PC-9 (cell line): ENCODE measurements around the gene CIAO2B. TPM values are rescaled to one million over a fixed set of nuclear protein-coding genes. Genes with fewer than 3 reads are reported as not detected.

Experiments used
- BruUV-seq: library from RNA; stranded (reverse); fragments of 400-500 nt; replicated peaks from 2 replicates; lab custom pipeline; 2021; lab: Mats Ljungman, UMichigan
- CTCF ChIA-PET: fragments of 300-600 bp; sonication (Branson Sonifier 250); formaldehyde crosslinking; loops from one replicate; lab custom pipeline; 2022; ENCODE audit warnings: antibody characterized with exemption; lab: Charles Lee
- POLR2A ChIA-PET: fragments of 300-600 bp; sonication (Branson Sonifier 250); formaldehyde crosslinking; loops from one replicate; lab custom pipeline; 2022; ENCODE audit warnings: antibody characterized with exemption; ENCODE audit not compliant: unreplicated experiment; lab: Charles Lee
- DNase-seq, 2 experiments: peaks; one replicate each; pipeline versions ENCODE4 v3.0.0 to v3.0.0-alpha.2; 2015 to 2022; ENCODE audit warnings: mixed read lengths in 1 of 2
- H2AFZ ChIP-seq: fragments of 200-600 bp; sonication (generic); 2 replicates; pipeline ENCODE4 v1.8.1; 2017; ENCODE audit warnings: antibody characterized with exemption
- H3F3A ChIP-seq: fragments of 200-600 bp; sonication (generic); 2 replicates; pipeline ENCODE4 v1.8.1; 2017; ENCODE audit warnings: antibody characterized with exemption, mild to moderate bottlenecking, low read depth; ENCODE audit not compliant: insufficient read depth
- H3K27ac ChIP-seq: fragments of 200-600 bp; sonication (generic); 2 replicates; pipeline ENCODE4 v1.6.1; 2016; ENCODE audit warnings: mixed run types
- H3K27me3 ChIP-seq: fragments of 200-600 bp; sonication (generic); 2 replicates; pipeline ENCODE4 v1.6.1; 2016; ENCODE audit warnings: low read depth, mixed run types; ENCODE audit not compliant: insufficient read depth
- H3K36me3 ChIP-seq: fragments of 200-600 bp; sonication (generic); 2 replicates; pipeline ENCODE4 v1.6.1; 2016; ENCODE audit warnings: low read depth, mixed run types
- H3K4me1 ChIP-seq: fragments of 200-600 bp; sonication (generic); replicated peaks from 2 replicates; pipeline ENCODE4 v1.6.1; 2016; ENCODE audit warnings: mixed run types; ENCODE audit not compliant: insufficient read depth
- H3K4me2 ChIP-seq: fragments of 200-600 bp; sonication (generic); 2 replicates; pipeline ENCODE4 v1.6.1; 2017; ENCODE audit warnings: mixed run types
- H3K4me3 ChIP-seq: fragments of 200-600 bp; sonication (generic); 2 replicates; pipeline ENCODE4 v1.6.1; 2016; ENCODE audit warnings: mixed run types
- H3K79me2 ChIP-seq: fragments of 200-600 bp; sonication (generic); 2 replicates; pipeline ENCODE4 v1.6.1; 2017; ENCODE audit warnings: low read depth, mixed run types
- H3K9me2 ChIP-seq: fragments of 200-600 bp; sonication (generic); 2 replicates; pipeline ENCODE4 v1.8.1; 2017; ENCODE audit warnings: mild to moderate bottlenecking; ENCODE audit not compliant: insufficient read depth
- H3K9me3 ChIP-seq: fragments of 200-600 bp; sonication (generic); 2 replicates; pipeline ENCODE4 v1.8.1; 2016; ENCODE audit warnings: low read depth; ENCODE audit not compliant: insufficient read depth
- H4K20me1 ChIP-seq: fragments of 200-600 bp; sonication (generic); 2 replicates; pipeline ENCODE4 v1.8.1; 2017; ENCODE audit not compliant: insufficient read depth
- CTCF ChIP-seq: fragments of 200-600 bp; sonication (generic); conservative IDR thresholded peaks from 2 replicates; pipeline ENCODE4 v1.6.1; 2017; ENCODE audit warnings: mixed run types, antibody characterized with exemption, mild to moderate bottlenecking, moderate library complexity
- EZH2 ChIP-seq: fragments of 200-600 bp; sonication (generic); IDR thresholded peaks from 2 replicates; pipeline ENCODE4 v1.8.0; 2017; ENCODE audit warnings: antibody characterized with exemption, low read depth
- intact Hi-C: fragments of 100-400 bp; cut with micrococcal nuclease; formaldehyde crosslinking; loops from one replicate; pipeline ENCODE4 v1.10.0; 2022; ENCODE audit not compliant: unreplicated experiment
- total RNA-seq: library from RNA; stranded (reverse); gene quantifications from 2 replicates; pipeline ENCODE4 v1.2.3, GENCODE V29; 2021

The CIAO2B gene
- total RNA-seq, 1 experiment from 2014 or later: 87.1 TPM

GRCh38 chr16:66889622-66890021 is 44.6 kb downstream of the CIAO2B start:
- ChIA-PET POLR2A (no interaction called here), CTCF (interaction anchor here (0.7 kb wide), 1 partner anchor 85 kb away, joined by 14 read pairs; no protein-coding TSS in a partner anchor)
- no TSS peak for BruUV-seq
- intact Hi-C loops: loop anchor here (5.0 to 10.0 kb wide), 2 partner anchors 38 to 575 kb away; partner anchors contain the start of gene RRAD
- no peaks in the 10 kb centered on the region for H3K9me2 ChIP-seq
- H3K27me3 ChIP-seq: no peaks in the 10 kb centered on the region
- no peaks in the 10 kb centered on the region for H3K9me3 ChIP-seq
- no peaks in the 10 kb centered on the region for H3K79me2 ChIP-seq
- peaks cover 17% of the 10 kb centered on the region; the same call in 1 of the 2 replicates for H3K36me3 ChIP-seq
- H3K4me2 ChIP-seq: no peak overlapping the region
- no peak for DNase-seq
- peaks cover 27% of the 10 kb centered on the region; the same call in 1 of the 2 replicates for H3F3A ChIP-seq
- TF ChIP-seq EZH2: no peak
- no peak for TF ChIP-seq CTCF
- H3K4me1 ChIP-seq: peaks cover 14% of the 10 kb centered on the region
- no peak overlapping the region for H3K27ac ChIP-seq
- H3K4me3 ChIP-seq: no peak overlapping the region
- H4K20me1 ChIP-seq: 0 out of 2 replicates have a peak, but pooled peaks cover 4% of the 10 kb centered on the region
- H2AFZ ChIP-seq: no peak overlapping the region

DNA sequence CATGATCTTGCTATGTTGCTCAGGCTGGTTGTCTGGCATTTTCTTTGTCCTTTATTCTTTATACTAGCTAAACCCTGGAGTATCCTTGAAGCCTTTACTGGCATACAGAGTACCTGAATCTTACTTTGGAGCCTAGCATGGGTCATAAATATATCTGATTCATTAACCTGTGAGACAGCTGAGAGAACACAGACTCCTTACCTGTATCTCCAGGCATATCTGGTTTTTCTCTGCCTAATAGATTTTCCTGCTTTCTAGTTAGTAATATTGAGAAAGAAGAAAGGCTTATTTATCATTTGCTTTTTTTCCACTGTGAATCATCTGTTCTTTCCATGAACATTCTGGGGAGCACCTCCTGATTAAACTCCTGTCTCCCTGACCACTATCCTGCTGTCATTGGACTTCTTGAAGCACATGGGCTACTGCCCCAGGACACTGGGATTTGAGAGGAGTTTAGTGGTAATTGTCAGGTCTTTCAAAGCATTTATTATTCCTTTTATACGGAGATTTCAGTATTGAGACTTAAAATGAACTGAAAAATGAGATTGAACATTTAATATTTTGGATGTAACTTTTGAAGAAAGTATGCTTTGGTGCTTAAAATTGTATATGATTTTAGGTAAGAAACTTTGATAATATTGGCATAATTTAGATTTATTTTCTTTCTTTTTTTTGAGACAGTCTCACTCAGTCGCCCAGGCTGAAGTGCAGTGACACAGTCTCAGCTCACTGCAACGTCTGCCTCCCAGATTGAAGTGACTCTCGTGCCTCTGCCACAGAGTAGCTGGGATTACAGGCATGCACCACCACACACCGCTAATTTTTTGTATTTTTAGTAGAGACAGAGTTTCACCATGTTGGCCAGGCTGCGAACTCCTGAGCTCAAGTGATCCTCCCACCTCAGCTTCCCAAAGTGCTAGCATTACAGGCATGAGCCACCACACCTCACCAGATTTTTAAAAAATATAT is 45.3 kb downstream of the CIAO2B start:
- no TSS peak for BruUV-seq
- H3K36me3 ChIP-seq: peaks cover 17% of the 10 kb centered on the region; the same call in 1 of the 2 replicates

More for the DNA sequence above, 45.3 kb downstream of the CIAO2B start:
- no peak overlapping the region for H3K4me3 ChIP-seq
- peaks cover 14% of the 10 kb centered on the region for H3K4me1 ChIP-seq
- intact Hi-C loops: loop anchor here (5.0 kb wide), 1 partner anchor 38 kb away; the partner anchor contains the start of gene RRAD
- no peaks in the 10 kb centered on the region for H3K9me2 ChIP-seq
- H3F3A ChIP-seq: peaks cover 21% of the 10 kb centered on the region; the same call in 1 of the 2 replicates
- 0 out of 2 replicates have a peak, but pooled peaks cover 4% of the 10 kb centered on the region for H4K20me1 ChIP-seq
- H3K27ac ChIP-seq: no peak overlapping the region
- CTCF ChIA-PET: interaction anchor here (0.7 kb wide), 1 partner anchor 86 kb away, joined by 14 read pairs; no protein-coding TSS in a partner anchor
- TF ChIP-seq EZH2 (no peak), CTCF (no peak)
- no peak overlapping the region for H2AFZ ChIP-seq
- no peaks in the 10 kb centered on the region for H3K9me3 ChIP-seq
- POLR2A ChIA-PET: no interaction called here
- no peaks in the 10 kb centered on the region for H3K27me3 ChIP-seq
- no peaks in the 10 kb centered on the region for H3K79me2 ChIP-seq
- DNase-seq: no peak
- no peak overlapping the region for H3K4me2 ChIP-seq
